Cortex of kidney (tissue), 1 donor: Measurements from ENCODE around the gene BRINP2.

Source experiments
- DNase-seq: peaks from one replicate; lab custom pipeline; 2025; lab: John Stamatoyannopoulos, UW

The BRINP2 gene

GRCh38 chr1:177270863-177271262 is 100.1 kb downstream of the BRINP2 start:
- DNase-seq = no peak

GRCh38 chr1:177273141-177273540 is 102.4 kb downstream of the BRINP2 start:
- no peak for DNase-seq

GRCh38 chr1:177274687-177275211 is 104.0 kb downstream of the BRINP2 start:
- no peak for DNase-seq

GRCh38 chr1:177275736-177276135 is 105.0 kb downstream of the BRINP2 start:
- DNase-seq = no peak

- DNase-seq = no peak
Measured at GRCh38 chr1:177278626-177279390, 108.0 kb downstream of the BRINP2 start.

GRCh38 chr1:177281901-177282300 is 111.1 kb downstream of the BRINP2 start:
- DNase-seq = no peak

GRCh38 chr1:177282976-177283375 is 112.2 kb downstream of the BRINP2 start:
- DNase-seq = no peak

- no peak for DNase-seq
Measured at GRCh38 chr1:177283380-177283779, 112.6 kb downstream of the BRINP2 start.

- no peak for DNase-seq
Measured at GRCh38 chr1:177286396-177286795, 115.6 kb downstream of the BRINP2 start.

GRCh38 chr1:177287270-177287669 is 116.5 kb downstream of the BRINP2 start:
- no peak for DNase-seq

- no peak for DNase-seq
Measured at GRCh38 chr1:177287994-177288393, 117.2 kb downstream of the BRINP2 start.

- DNase-seq = no peak
Measured at GRCh38 chr1:177289532-177289931, 118.8 kb downstream of the BRINP2 start.

GRCh38 chr1:177300431-177300830 is 129.7 kb downstream of the BRINP2 start:
- DNase-seq = no peak

- DNase-seq = no peak
Measured at GRCh38 chr1:177301425-177302124, 130.8 kb downstream of the BRINP2 start.

GRCh38 chr1:177302357-177303044 is 131.7 kb downstream of the BRINP2 start:
- no peak for DNase-seq

- DNase-seq = no peak
Measured at GRCh38 chr1:177305040-177306018, 134.6 kb downstream of the BRINP2 start.

- DNase-seq = no peak
Measured at GRCh38 chr1:177306019-177306415, 135.3 kb downstream of the BRINP2 start.

GRCh38 chr1:177306981-177307380 is 136.2 kb downstream of the BRINP2 start:
- no peak for DNase-seq

- no peak for DNase-seq
Measured at GRCh38 chr1:177307771-177308170, 137.0 kb downstream of the BRINP2 start.

GRCh38 chr1:177309880-177310279 is 139.1 kb downstream of the BRINP2 start:
- no peak for DNase-seq

GRCh38 chr1:177310326-177310725 is 139.6 kb downstream of the BRINP2 start:
- no peak for DNase-seq
